Trophoblast cell (in vitro differentiated cells and primary cell): ENCODE measurements around the gene DNAJC11.

Experiments used
- DNase-seq, 2 donors: peaks; one replicate each; pipeline ENCODE4 v3.0.0-alpha.2; 2016
- H2AFZ ChIP-seq: 2 replicates; pipeline ENCODE4 v1.6.1; 2013; ENCODE audit warnings: low read length, moderate library complexity, mild to moderate bottlenecking; ENCODE audit not compliant: insufficient read depth, poor library complexity
- H2AK5ac ChIP-seq: 2 replicates; pipeline ENCODE4 v1.6.1; 2013; ENCODE audit warnings: mild to moderate bottlenecking, low read length
- H2BK120ac ChIP-seq: 2 replicates; pipeline ENCODE4 v1.6.1; 2013; ENCODE audit warnings: low read length, mild to moderate bottlenecking, moderate library complexity; ENCODE audit not compliant: insufficient read depth, poor library complexity
- H2BK12ac ChIP-seq: 2 replicates; pipeline ENCODE4 v1.6.1; 2013; ENCODE audit warnings: mild to moderate bottlenecking, low read length, moderate library complexity
- H2BK5ac ChIP-seq: 2 replicates; pipeline ENCODE4 v1.6.1; 2013; ENCODE audit warnings: low read length, low read depth, moderate library complexity, mild to moderate bottlenecking; ENCODE audit not compliant: poor library complexity
- H3K14ac ChIP-seq: 2 replicates; pipeline ENCODE4 v1.6.1; 2013; ENCODE audit warnings: mild to moderate bottlenecking, low read length
- H3K18ac ChIP-seq: 2 replicates; pipeline ENCODE4 v1.6.1; 2013; ENCODE audit warnings: mild to moderate bottlenecking, low read length
- H3K23ac ChIP-seq: 2 replicates; pipeline ENCODE4 v1.6.1; 2013; ENCODE audit warnings: low read length
- H3K27ac ChIP-seq: 2 replicates; pipeline ENCODE4 v1.5.1; 2013; ENCODE audit warnings: low read depth, mild to moderate bottlenecking, inconsistent platforms, low read length, moderate library complexity
- H3K27me3 ChIP-seq: 2 replicates; pipeline ENCODE4 v1.6.1; 2013; ENCODE audit warnings: inconsistent platforms, mild to moderate bottlenecking, low read length, moderate library complexity; ENCODE audit not compliant: insufficient read depth
- H3K36me3 ChIP-seq, 2 experiments: 1 replicate in 1 of 2; 2 replicates in 1 of 2; pipeline ENCODE4 v1.6.1; 2013; ENCODE audit warnings: low read length in 2 of 2, mild to moderate bottlenecking in 2 of 2, moderate library complexity in 1 of 2; ENCODE audit not compliant: insufficient read depth in 2 of 2, control insufficient read depth in 1 of 2
- H3K4ac ChIP-seq: 2 replicates; pipeline ENCODE4 v1.6.1; 2013; ENCODE audit warnings: low read depth, mild to moderate bottlenecking, low read length, moderate library complexity
- H3K4me1 ChIP-seq, 2 experiments: 1 replicate in 1 of 2; 2 replicates in 1 of 2; pipeline ENCODE4 v1.6.1; 2013; ENCODE audit warnings: low read length in 2 of 2, mild to moderate bottlenecking in 2 of 2, moderate library complexity in 1 of 2; ENCODE audit not compliant: insufficient read depth in 2 of 2, control insufficient read depth in 1 of 2
- H3K4me2 ChIP-seq: 2 replicates; pipeline ENCODE4 v1.6.1; 2013; ENCODE audit warnings: inconsistent platforms, mild to moderate bottlenecking, low read length, moderate library complexity
- H3K4me3 ChIP-seq: 2 replicates; pipeline ENCODE4 v1.5.1; 2013; ENCODE audit warnings: mild to moderate bottlenecking, low read depth, low read length, inconsistent platforms
- H3K79me1 ChIP-seq: one replicate; pipeline ENCODE4 v1.6.1; 2013; ENCODE audit warnings: low read length
- H3K79me2 ChIP-seq: 2 replicates; pipeline ENCODE4 v1.6.1; 2013; ENCODE audit warnings: low read length, mild to moderate bottlenecking; ENCODE audit not compliant: control insufficient read depth, insufficient read depth, poor library complexity
- H3K9ac ChIP-seq: 2 replicates; pipeline ENCODE4 v1.6.1; 2013; ENCODE audit warnings: mild to moderate bottlenecking, low read length
- H3K9me3 ChIP-seq: 2 replicates; pipeline ENCODE4 v1.6.1; 2013; ENCODE audit warnings: low read depth, mild to moderate bottlenecking, control low read depth, inconsistent platforms, low read length; ENCODE audit not compliant: insufficient read depth
- H4K12ac ChIP-seq: 2 replicates; pipeline ENCODE4 v1.6.1; 2013; ENCODE audit warnings: low read depth, mild to moderate bottlenecking, low read length, moderate library complexity
- H4K8ac ChIP-seq: 2 replicates; pipeline ENCODE4 v1.6.1; 2013; ENCODE audit warnings: low read depth, mild to moderate bottlenecking, low read length, moderate library complexity
- H4K91ac ChIP-seq: one replicate; pipeline ENCODE4 v1.6.1; 2013; ENCODE audit warnings: low read depth, mild to moderate bottlenecking, low read length, moderate library complexity
- WGBS: extraction: QIAGEN DNeasy Blood & Tissue Kit; methylation state at CpG from one replicate; pipeline ENCODE4 v1.1.7; 2013; ENCODE audit warnings: missing lambda C conversion rate; ENCODE audit not compliant: insufficient read length, insufficient coverage; ENCODE audit errors: extremely low coverage; 5-methylcytosine and 5-hydroxymethylcytosine counted together

Gene DNAJC11

DNA sequence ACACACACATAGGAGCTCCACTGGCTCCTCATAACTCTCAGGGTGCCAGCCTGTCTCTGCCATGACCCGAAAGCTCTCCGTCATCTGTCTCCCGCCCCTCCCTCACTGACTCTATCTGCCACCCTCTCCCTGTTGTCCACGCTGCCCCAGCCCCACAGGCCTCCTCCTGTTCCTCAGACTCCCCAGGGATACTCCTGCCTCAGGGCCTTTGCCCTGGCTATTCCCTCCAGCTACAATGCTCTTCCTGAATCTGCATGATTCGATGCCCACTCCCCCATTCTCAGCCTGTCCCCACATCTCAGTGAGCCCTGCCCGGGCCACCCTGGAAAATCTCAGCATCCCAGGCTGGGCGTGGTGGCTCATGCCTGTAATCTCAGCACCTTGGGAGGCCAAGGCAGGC lies 24.6 kb upstream of the DNAJC11 start:
- H2BK5ac ChIP-seq: no peak overlapping the region
- no peak overlapping the region for H3K14ac ChIP-seq
- H3K4me3 ChIP-seq: no peak overlapping the region
- H3K18ac ChIP-seq: no peak overlapping the region
- no peaks in the 10 kb centered on the region for H3K9me3 ChIP-seq
- H3K4me2 ChIP-seq: no peak overlapping the region
- no peaks in the 10 kb centered on the region for H3K27me3 ChIP-seq
- H2BK120ac ChIP-seq: no peak overlapping the region
- peaks cover 8% of the 10 kb centered on the region in 2 experiments for H3K4me1 ChIP-seq
- H3K9ac ChIP-seq: no peak overlapping the region
- no peaks in the 10 kb centered on the region for H3K36me3 ChIP-seq
- no peak for DNase-seq
- H2BK12ac ChIP-seq: no peak overlapping the region
- H4K91ac ChIP-seq: no peak overlapping the region
- no peak overlapping the region for H3K23ac ChIP-seq
- WGBS: no CpG with 5 or more reads among the region's 7 CpGs
- no peak overlapping the region for H4K12ac ChIP-seq
- H2AFZ ChIP-seq: no peak overlapping the region
- H2AK5ac ChIP-seq: no peak overlapping the region
- H3K79me2 ChIP-seq: no peaks in the 10 kb centered on the region
- no peak overlapping the region for H3K27ac ChIP-seq
- H3K79me1 ChIP-seq: no peaks in the 10 kb centered on the region
- no peak overlapping the region for H3K4ac ChIP-seq
- no peak overlapping the region for H4K8ac ChIP-seq

- Histone ChIP-seq H3K36me3 (no peaks in the 10 kb centered on the region), H3K23ac (no peak overlapping the region), H3K27me3 (no peaks in the 10 kb centered on the region), H2AK5ac (no peak overlapping the region), H2AFZ (no peak overlapping the region), H3K9me3 (no peaks in the 10 kb centered on the region), H3K9ac (no peak overlapping the region), H2BK120ac (no peak overlapping the region), H3K4ac (no peak overlapping the region), H4K91ac (no peak overlapping the region), H3K18ac (no peak overlapping the region), H3K79me1 (no peaks in the 10 kb centered on the region), H3K27ac (no peak overlapping the region), H3K14ac (no peak overlapping the region), H3K4me3 (no peak overlapping the region), H3K79me2 (no peaks in the 10 kb centered on the region), H2BK12ac (no peak overlapping the region), H3K4me1 (peaks cover 8% of the 10 kb centered on the region in 2 experiments), H2BK5ac (no peak overlapping the region), H4K8ac (no peak overlapping the region), H4K12ac (no peak overlapping the region), H3K4me2 (no peak overlapping the region)
- WGBS: no CpG with 5 or more reads among the region's 9 CpGs
- DNase-seq: peak; percentile 93 to 99
These were observed 23.0 kb upstream of the DNAJC11 start for GRCh38 chr1:6724517-6725141.

DNA sequence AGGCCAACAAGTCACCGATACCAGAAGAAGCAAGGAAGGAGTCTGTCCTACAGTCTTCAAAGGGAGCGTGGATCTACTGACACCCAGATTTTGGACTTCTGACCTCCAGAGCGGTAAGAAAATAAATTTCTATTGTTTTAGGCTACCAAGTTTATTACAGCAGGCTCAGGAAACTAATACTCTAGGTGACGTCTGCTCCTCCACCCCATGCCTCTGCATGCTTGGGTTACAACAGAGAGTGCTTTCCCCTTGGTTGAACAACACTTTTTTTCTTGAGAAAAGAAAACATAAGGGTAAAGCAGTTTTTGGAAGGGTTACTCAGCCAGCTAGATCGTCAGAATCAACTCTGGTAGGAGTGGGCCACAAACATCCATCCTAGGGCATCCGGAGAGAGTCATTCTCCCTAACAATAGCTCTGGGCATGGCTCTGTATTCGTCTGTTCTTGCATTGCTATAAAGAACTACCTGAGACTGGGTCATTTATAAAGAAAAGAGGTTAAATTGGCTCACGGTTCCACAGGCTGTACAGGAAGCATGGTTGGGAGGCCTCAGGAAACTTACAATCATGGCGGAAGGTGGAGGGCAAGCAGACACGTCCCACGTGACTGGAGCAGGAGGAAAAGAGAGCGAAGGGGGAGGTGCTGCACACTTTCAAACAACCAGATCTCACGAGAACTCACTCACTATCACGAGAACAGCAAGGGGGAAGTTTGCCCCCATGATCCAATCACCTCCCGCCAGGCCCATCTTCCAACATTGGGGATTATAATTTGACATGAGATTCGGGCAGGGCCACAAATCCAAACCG lies 22.2 kb upstream of the DNAJC11 start:
- no peak overlapping the region for H3K27ac ChIP-seq
- H3K23ac ChIP-seq: no peak overlapping the region
- H4K8ac ChIP-seq: peak overlapping the region; percentile 35
- no peak overlapping the region for H3K18ac ChIP-seq
- no CpG with 5 or more reads among the region's 17 CpGs for WGBS
- DNase-seq: peak; percentile 19 to 44
- H2BK12ac ChIP-seq: no peak overlapping the region
- H4K12ac ChIP-seq: no peak overlapping the region
- H3K4me3 ChIP-seq: no peak overlapping the region
- H3K4ac ChIP-seq: no peak overlapping the region
- H3K9me3 ChIP-seq: no peaks in the 10 kb centered on the region
- no peak overlapping the region for H2AK5ac ChIP-seq
- H3K14ac ChIP-seq: no peak overlapping the region
- no peak overlapping the region for H2BK120ac ChIP-seq
- peaks cover 8% of the 10 kb centered on the region in 2 experiments for H3K4me1 ChIP-seq
- H3K9ac ChIP-seq: no peak overlapping the region
- no peaks in the 10 kb centered on the region for H3K27me3 ChIP-seq
- no peak overlapping the region for H2BK5ac ChIP-seq
- H3K36me3 ChIP-seq: no peaks in the 10 kb centered on the region
- H2AFZ ChIP-seq: no peak overlapping the region
- no peaks in the 10 kb centered on the region for H3K79me2 ChIP-seq
- H3K4me2 ChIP-seq: no peak overlapping the region
- no peaks in the 10 kb centered on the region for H3K79me1 ChIP-seq
- no peak overlapping the region for H4K91ac ChIP-seq

DNA sequence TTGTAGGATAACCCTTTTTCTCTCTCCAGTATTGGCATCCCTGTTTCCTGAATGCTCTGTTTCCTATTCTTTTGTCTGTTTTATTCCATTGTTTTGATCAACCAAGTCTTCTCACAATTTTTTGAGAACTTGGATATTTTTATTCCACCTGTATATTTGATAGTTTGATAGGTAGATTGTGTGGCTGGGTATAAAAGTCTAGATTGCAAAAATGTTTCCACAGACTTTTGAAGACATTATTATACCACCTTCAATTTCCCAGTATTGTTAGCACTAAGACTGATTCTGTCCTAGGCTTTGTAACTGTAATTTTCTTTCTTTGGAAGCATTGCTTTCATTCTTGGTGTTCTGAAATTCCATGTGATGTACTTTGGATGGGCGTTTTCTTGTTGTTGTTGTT lies 9.6 kb upstream of the DNAJC11 start:
- no peak overlapping the region for H3K4me2 ChIP-seq
- H3K9me3 ChIP-seq: peaks cover 2% of the 10 kb centered on the region
- H2BK120ac ChIP-seq: no peak overlapping the region
- no peak for DNase-seq
- no CpG with 5 or more reads among the region's 1 CpG for WGBS
- no peaks in the 10 kb centered on the region for H3K36me3 ChIP-seq
- no peak overlapping the region for H3K27ac ChIP-seq
- no peaks in the 10 kb centered on the region for H3K79me2 ChIP-seq
- no peak overlapping the region for H2AFZ ChIP-seq
- H3K14ac ChIP-seq: no peak overlapping the region
- H3K4me1 ChIP-seq: no peaks in the 10 kb centered on the region
- H4K12ac ChIP-seq: no peak overlapping the region
- no peak overlapping the region for H3K9ac ChIP-seq
- no peak overlapping the region for H3K23ac ChIP-seq
- H3K79me1 ChIP-seq: no peaks in the 10 kb centered on the region
- no peak overlapping the region for H2BK5ac ChIP-seq
- no peak overlapping the region for H3K4ac ChIP-seq
- no peak overlapping the region for H2BK12ac ChIP-seq
- no peak overlapping the region for H4K91ac ChIP-seq
- H3K4me3 ChIP-seq: no peak overlapping the region
- H3K18ac ChIP-seq: no peak overlapping the region
- H4K8ac ChIP-seq: no peak overlapping the region
- H2AK5ac ChIP-seq: no peak overlapping the region
- H3K27me3 ChIP-seq: no peaks in the 10 kb centered on the region
